ENCODE measurements around the gene TTBK1. TPM values are rescaled to one million over a fixed set of nuclear protein-coding genes. Genes with fewer than 3 reads are reported as not detected.

The TTBK1 gene
- total RNA-seq, 1 donor from 2014 or later = not detected

DNA sequence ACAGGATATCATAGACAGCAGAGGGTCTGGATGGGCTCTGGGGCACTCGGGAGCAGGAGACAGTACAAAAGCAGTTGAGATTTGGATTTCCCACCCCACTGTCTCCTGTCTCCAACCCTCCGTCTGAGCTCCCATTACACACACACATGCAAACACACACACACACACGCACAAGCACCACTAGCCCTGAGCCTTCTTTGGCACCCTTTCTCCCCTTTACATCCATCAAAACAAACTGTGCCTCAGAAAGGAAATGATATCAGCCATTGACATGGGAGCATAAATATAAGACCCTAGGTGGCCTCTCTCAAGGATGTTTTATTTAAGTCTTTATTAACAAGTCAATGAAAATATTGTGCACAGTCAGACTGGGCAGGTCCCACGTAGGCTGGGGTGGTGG, 17.5 kb downstream of the TTBK1 start:
- TF ChIP-seq CTCF (IDR thresholded peaks at IDR 0.05) = no peak
- no peaks in the 10 kb centered on the region for H3K9me3 ChIP-seq
- H3K27me3 ChIP-seq = no peaks in the 10 kb centered on the region
- no peaks in the 10 kb centered on the region for H3K4me1 ChIP-seq
- no peaks in the 10 kb centered on the region for H3K36me3 ChIP-seq
- no peak overlapping the region for H3K4me3 ChIP-seq
- no peak overlapping the region for H3K27ac ChIP-seq
- no peak for DNase-seq (ENCODE audit: low spot score in 2 of 2)
- intact Hi-C loops (cut with DNase I) = no loop called here

DNA sequence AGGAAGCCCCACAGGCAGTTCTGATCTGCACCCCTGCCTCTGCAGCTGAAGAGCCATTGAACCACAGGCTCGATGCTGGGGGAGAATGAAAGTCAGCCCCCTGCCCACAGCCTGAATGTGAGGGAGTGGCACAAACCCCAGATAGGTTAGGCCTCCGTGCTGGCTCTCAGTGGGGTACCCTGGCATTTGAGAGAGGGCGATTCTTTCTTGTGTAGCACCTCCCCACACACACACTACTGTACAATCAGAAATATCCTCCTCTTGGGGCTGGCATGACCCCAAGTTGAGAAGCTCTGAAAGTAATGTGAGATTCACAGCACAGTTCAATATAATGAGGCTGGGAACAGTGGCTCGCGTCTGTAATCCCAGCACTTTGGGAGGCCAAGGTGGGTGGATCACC, 17.9 kb downstream of the TTBK1 start:
- Histone ChIP-seq H3K9me3 (no peaks in the 10 kb centered on the region), H3K27me3 (no peaks in the 10 kb centered on the region), H3K4me3 (no peak overlapping the region), H3K27ac (no peak overlapping the region), H3K36me3 (no peaks in the 10 kb centered on the region), H3K4me1 (no peaks in the 10 kb centered on the region)
- intact Hi-C loops (cut with DNase I) = no loop called here
- no peak for TF ChIP-seq CTCF (IDR thresholded peaks at IDR 0.05)
- no peak for DNase-seq (ENCODE audit: low spot score in 2 of 2)

DNA sequence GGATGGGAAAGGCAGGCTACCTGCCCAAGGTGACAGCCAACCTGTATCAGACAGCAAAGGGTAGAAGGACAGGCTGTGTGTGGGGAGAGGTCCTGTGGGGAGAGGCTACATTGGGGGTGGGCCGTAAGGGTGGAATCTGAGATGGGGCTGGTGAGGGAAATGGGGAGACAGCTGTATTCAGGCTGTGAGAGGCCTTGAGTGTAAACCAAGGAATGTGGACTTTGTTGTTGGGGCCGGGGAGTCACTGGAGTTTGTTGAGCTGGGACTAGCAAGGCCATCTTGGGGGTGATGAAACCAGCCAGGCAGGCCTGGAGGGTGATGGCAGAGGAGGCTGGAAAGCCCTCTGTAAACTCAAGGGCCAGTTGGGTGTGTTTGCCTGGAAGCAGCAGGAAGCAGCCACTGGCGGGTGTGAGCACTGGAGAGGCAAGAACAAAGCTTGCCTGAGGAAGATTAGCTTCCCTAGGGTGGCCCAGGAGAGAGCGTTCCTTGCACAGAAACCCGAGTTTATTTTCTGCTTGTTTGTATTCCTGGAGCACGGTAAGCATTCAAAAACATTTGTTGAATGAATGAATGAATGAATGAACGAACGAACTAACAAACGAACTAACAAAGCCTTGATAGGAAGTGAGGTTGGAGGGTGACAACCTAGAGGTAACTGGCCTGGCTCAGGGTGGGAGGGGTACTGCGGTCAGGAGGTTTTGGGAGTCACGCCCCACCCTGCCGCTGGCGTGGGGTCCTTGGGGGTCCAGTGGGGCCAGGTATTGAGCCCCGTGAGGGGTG, 18.9 kb downstream of the TTBK1 start:
- intact Hi-C loops (cut with DNase I) = no loop called here
- TF ChIP-seq CTCF (IDR thresholded peaks at IDR 0.05) = no peak

GRCh38 chr6:43262780-43263313, 19.6 kb downstream of the TTBK1 start:
- H3K27me3 ChIP-seq = no peaks in the 10 kb centered on the region
- no peak overlapping the region for H3K27ac ChIP-seq
- DNase-seq (ENCODE audit: low spot score in 2 of 2) = no peak
- intact Hi-C loops (cut with DNase I) = no loop called here
- TF ChIP-seq CTCF (IDR thresholded peaks at IDR 0.05) = no peak
- H3K4me1 ChIP-seq = no peaks in the 10 kb centered on the region
- H3K36me3 ChIP-seq = no peaks in the 10 kb centered on the region
- H3K4me3 ChIP-seq = no peak overlapping the region
- no peaks in the 10 kb centered on the region for H3K9me3 ChIP-seq

More for the DNA sequence above, 18.9 kb downstream of the TTBK1 start:
- no peak overlapping the region for H3K4me3 ChIP-seq
- H3K36me3 ChIP-seq = no peaks in the 10 kb centered on the region
- H3K4me1 ChIP-seq = no peaks in the 10 kb centered on the region
- no peaks in the 10 kb centered on the region for H3K27me3 ChIP-seq
- no peak overlapping the region for H3K27ac ChIP-seq
- H3K9me3 ChIP-seq = no peaks in the 10 kb centered on the region
- no peak for DNase-seq (ENCODE audit: low spot score in 2 of 2)

DNA sequence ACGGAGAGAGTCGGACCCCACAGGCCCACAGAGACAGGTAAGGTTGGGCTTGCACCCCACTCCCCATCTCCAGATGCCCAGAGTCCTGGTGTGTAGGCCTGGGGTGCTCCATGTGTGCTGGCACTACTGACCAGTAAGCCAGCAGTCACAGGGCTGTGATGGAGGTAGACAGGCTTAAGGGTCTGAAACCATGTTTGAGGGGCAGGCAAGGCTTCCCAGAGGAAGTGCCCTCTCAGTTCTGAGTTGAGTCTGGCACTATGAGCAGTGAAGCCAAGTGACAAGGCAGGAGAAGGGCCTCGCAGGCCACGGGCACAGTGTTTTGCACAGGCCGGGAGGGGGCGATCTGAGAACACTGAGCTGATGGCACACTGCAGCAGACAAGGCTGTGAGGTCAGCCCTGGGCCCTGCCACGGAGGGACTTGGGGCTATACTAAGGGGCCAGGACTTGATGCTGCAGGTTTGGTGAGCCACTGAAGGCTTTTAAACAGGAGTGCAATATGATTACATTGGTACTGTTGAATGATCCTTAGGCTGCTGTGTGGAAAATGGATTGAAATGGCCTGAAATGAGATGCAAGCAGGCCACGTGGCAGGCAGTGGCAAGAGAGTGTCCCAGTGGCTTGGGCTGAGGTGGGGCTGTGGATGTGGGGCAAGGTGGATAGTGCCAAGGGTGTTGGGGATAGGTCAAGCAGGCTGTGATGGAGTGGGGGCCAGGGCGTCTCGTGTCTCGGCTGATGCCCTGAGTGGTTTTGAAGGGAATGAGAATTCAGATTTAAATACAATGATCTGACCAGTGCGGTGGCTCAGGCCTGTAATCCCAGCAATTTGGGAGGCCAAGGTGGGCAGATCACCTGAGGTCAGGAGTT, 20.3 kb downstream of the TTBK1 start:
- Histone ChIP-seq H3K4me1 (no peaks in the 10 kb centered on the region), H3K4me3 (no peak overlapping the region), H3K27ac (no peak overlapping the region), H3K9me3 (no peaks in the 10 kb centered on the region), H3K27me3 (no peaks in the 10 kb centered on the region), H3K36me3 (no peaks in the 10 kb centered on the region)
- peak in 1 of 2 donors; percentile 74 for DNase-seq (ENCODE audit: low spot score in 2 of 2)
- intact Hi-C loops (cut with DNase I) = no loop called here
- peak; percentile 42 to 58 (median 47) for TF ChIP-seq CTCF (IDR thresholded peaks at IDR 0.05)
